GM13977 (cell line): ENCODE measurements around the gene H6PD.

ENCODE experiments used
- DNase-seq: peaks from one replicate; pipeline ENCODE4 v3.0.0; 2012; ENCODE audit warnings: low spot score
- in situ Hi-C: fragments of 300-500 bp; cut with MboI; formaldehyde crosslinking; loops from one replicate; pipeline ENCODE4 v1.12.0; 2022; ENCODE audit warnings: low sequenced_read_pairs, low pct_unique_long_range_greater_than_20kb, mixed read lengths, inconsistent platforms; ENCODE audit not compliant: unreplicated experiment
- TF ChIP-seq, protein P1 (sequence below): IDR thresholded peaks from 2 replicates; pipeline ENCODE4 v1.5.1; 2012; ENCODE audit warnings: mild to moderate bottlenecking, control low read depth; ENCODE audit not compliant: insufficient read depth; ENCODE audit errors: extremely low read depth, missing control alignments

Gene H6PD

DNA sequence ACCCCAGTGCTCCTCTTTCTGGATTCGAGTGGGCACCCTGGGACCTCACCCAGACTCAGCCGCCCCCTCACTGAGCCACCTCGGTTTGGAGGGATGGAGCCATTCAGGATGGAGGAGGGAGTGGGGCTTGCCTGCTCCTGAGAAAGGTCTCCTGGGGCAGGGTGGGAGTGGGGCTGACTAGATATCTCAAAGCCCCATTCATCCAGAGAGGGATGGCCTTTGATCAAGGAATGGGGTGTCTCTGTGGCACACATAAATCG, 48.1 kb downstream of the H6PD start:
- in situ Hi-C loops, result loop anchor here (10.0 kb wide), 2 partner anchors 172 to 212 kb away; no protein-coding TSS in a partner anchor
- TF ChIP-seq, protein P1, sequence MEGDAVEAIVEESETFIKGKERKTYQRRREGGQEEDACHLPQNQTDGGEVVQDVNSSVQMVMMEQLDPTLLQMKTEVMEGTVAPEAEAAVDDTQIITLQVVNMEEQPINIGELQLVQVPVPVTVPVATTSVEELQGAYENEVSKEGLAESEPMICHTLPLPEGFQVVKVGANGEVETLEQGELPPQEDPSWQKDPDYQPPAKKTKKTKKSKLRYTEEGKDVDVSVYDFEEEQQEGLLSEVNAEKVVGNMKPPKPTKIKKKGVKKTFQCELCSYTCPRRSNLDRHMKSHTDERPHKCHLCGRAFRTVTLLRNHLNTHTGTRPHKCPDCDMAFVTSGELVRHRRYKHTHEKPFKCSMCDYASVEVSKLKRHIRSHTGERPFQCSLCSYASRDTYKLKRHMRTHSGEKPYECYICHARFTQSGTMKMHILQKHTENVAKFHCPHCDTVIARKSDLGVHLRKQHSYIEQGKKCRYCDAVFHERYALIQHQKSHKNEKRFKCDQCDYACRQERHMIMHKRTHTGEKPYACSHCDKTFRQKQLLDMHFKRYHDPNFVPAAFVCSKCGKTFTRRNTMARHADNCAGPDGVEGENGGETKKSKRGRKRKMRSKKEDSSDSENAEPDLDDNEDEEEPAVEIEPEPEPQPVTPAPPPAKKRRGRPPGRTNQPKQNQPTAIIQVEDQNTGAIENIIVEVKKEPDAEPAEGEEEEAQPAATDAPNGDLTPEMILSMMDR, result no peak
- no peak for DNase-seq

DNA sequence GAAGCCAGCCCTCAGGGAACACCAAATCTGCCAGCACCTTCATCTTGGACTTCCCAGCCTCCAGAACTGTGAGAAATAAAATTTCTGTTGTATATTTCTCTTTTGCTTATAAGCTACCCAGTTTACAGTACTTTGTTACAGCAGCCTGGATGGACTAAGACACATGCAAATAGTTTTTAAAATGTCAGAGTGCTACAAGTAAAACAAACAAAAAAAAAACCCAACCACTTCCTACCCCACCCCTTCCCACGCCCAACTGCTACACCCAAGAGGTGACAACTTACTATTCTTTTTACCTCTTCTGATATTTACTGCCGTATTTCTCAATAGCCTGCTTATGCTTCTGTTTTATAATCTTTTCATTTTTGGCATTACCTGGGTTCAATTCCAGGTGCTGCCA, 49.5 kb downstream of the H6PD start:
- in situ Hi-C loops, result loop anchor here (10.0 kb wide), 2 partner anchors 171 to 211 kb away; no protein-coding TSS in a partner anchor
- DNase-seq, result no peak
- TF ChIP-seq, protein P1, result no peak

DNA sequence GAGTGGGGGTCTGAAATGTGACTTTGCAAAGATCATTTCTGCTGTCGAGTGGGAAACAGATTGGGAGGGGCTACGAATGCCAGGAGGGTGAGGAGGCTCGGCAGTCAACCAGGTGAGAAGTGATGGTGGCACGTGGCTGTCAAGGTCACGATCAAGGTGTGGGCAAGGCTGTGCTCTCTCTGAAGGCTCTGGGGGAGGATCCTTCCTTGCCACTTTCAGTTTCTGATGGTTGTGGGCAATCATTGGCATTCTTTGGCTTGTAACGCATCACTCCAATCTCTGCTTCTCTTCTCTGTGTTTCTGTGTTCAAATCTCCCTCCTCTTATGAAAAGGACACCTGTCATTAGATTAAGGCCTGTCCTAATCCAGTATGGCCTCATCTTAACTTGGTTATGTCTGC, 52.0 kb downstream of the H6PD start:
- in situ Hi-C loops, result loop anchor here (10.0 kb wide), 2 partner anchors 168 to 208 kb away; no protein-coding TSS in a partner anchor
- no peak for DNase-seq
- TF ChIP-seq, protein P1, result no peak

DNA sequence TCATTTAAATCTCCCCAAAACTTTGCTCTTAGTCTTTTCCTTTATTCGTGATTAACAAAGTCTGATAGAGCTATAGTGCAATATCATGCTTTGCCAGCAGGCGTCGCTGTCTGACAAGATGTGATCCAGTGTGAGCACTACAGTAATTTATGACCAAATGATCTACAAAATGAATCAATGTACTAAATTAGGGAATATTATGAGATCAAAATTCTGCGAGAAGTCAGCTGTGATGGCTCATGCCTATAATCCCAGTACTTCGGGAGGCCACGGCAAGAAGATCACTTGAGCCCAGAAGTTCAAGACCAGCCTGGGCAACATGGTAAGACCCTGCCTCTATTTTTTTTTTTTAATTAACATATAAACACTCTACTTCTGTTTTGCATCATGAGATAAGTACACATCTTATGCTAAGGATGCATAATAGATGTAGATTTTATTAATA, 54.5 kb downstream of the H6PD start:
- in situ Hi-C loops, result loop anchor here (10.0 kb wide), 2 partner anchors 166 to 206 kb away; no protein-coding TSS in a partner anchor
- TF ChIP-seq, protein P1, result peak; percentile 94
- DNase-seq, result peak; percentile 65

DNA sequence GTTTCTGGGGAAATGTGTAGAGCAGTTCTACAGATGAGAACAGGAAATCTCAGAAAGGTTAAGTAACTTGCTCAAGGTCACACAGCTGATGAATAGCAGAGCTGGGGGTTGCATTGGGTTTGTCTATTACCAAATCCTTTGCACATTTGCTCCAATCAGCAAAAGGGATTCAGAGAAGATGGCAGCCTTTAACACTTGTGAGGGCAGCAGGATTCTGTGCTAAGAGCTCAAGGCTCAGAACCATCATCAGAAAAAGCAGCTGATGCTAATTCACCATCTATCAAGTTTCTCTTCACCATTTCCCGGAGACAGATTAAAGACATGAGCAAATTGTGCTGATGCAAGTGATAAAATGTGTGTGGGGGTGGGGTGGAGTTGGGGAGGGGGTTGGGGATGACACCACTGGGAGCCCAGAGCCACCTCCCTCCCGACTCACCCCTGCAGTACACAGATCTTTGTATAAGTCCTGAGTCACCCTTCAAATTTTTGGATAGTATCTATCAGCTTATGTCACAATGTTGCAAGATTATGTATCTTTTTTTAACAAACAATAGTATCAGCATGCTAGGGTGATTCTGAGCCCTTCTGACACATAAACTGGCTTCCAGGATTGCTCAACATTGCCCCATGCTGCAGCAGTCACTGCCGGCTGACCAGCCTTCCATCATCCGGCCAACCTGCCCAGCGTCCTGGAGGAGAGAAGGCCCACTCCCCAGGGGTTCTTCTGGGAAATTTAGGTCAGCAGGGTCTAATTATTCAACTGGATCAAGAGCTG, 55.3 kb downstream of the H6PD start:
- TF ChIP-seq, protein P1, result no peak
- in situ Hi-C loops, result loop anchor here (10.0 kb wide), 2 partner anchors 165 to 205 kb away; no protein-coding TSS in a partner anchor
- no peak for DNase-seq

DNA sequence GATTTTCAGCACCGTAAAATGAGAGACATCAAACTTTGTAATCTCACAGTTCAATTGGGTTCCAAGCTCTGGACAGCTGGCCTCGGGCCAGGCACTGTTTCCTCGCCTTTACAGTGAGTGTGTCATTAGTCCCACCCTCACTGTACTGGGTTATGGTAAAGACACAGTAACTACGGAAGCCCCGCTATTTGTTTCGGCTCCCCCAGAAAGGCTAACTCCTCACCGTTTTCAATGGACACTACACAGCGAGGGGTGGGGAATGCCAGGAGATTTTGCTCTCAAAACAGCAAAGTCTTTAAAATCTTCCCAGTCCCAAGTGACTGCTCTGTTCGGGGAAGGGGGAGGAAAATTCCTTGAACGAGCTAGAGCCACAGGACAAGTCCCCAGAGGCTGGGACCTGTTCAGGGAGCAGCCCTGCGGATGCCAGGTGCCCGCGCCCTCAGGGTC, 57.4 kb downstream of the H6PD start:
- no peak for DNase-seq
- in situ Hi-C loops, result no loop called here
- TF ChIP-seq, protein P1, result no peak
